ENCODE measurements around the gene IL1A.
A peak's percentile ranks its signal among the peaks of the same experiment; 100 is the strongest.

The IL1A gene

DNA sequence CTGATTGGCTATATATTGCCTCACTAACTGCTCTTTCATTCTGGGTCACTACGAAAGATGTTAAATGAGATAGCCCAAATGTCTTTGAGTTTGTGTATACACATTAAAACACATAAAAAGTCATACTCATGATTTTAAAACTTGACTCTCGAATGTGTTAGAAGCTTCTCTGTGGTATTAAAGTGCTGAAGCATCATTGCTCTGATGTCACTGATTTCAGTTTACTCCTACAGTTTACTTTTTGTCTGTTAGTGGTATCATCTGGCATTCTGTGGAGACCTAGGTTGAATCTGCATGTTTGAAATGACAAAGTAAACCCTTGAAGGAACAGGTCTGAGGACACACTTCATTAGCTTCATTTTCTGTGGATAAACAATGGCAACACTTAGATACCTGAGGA is 52.8 kb downstream of the IL1A start:
- Histone ChIP-seq H3K4me3 (no peak overlapping the region), H3K27ac (no peak overlapping the region)

DNA sequence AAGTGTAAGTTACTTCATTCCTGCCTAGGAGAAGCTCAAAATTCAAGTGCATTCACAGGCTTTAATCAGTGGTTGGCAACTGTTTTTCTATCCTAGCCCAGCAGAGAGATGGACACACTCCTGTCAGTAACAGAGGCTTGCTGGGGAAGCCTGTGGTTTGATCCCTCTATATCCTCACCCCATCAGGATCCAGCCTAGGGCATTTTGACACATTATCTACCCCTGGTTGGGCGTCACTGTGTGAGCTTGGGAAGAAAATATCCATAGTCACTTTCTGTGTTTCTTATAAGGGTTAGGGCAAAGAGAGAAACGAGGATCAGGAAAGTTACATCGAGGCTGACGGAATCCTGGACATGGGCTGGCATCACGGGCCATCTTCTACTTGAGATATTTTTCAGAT is 53.5 kb downstream of the IL1A start:
- Histone ChIP-seq H3K4me3 (no peak overlapping the region), H3K27ac (no peak overlapping the region)

- H3K4me3 ChIP-seq = no peak overlapping the region
- H3K27ac ChIP-seq = no peak overlapping the region
Observed at GRCh38 chr2:112730216-112730615, 54.1 kb downstream of the IL1A start.

GRCh38 chr2:112728378-112729175 is 55.7 kb downstream of the IL1A start:
- no peak overlapping the region for H3K27ac ChIP-seq
- H3K4me3 ChIP-seq = no peak overlapping the region

GRCh38 chr2:112728029-112728362 is 56.3 kb downstream of the IL1A start:
- Histone ChIP-seq H3K27ac (no peak overlapping the region), H3K4me3 (no peak overlapping the region)

DNA sequence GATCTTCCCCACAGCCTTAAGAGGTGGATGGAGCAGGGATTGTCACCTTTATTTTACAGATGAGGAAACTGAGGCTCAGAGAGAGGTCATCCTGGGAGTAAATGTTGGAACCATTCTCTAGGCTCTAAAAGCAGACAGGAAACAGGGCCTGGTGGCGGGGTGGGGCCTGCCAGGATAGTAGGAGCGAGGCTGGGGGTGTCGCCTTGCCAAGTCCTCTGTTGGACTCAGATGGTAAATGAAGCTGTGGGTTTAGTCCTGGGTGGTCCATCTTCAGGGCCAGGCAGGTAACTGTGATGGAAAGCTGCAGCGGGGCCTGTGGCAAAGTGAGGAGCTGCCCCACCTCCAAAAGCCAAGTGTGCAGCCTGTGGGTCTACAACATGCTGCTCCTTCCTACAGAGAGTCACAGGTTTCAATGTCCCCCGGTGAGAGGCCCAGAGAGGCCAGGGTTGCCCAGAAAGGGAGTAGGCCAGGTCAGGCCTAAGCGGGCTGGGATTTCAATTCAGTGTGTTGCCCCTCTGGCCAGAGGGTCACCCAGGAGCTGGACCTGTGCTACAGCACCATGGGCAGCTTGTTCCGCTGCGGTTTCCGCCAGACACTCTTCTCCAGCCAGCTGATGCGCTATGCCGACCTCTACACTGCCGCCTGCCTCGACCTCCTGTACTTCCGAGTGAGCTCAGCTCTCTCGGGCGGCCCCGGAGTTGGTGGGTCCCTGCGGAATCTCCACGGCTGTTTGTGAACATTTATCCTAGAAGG is 56.8 kb downstream of the IL1A start:
- Histone ChIP-seq H3K4me3 (no peak overlapping the region), H3K27ac (no peak overlapping the region)

GRCh38 chr2:112726487-112727190 is 57.7 kb downstream of the IL1A start:
- H3K4me3 ChIP-seq = no peak overlapping the region
- peak overlapping the region in 3 of 21 experiments; percentile 21 to 46 (median 29) for H3K27ac ChIP-seq

- Histone ChIP-seq H3K4me3 (no peak overlapping the region), H3K27ac (peak overlapping the region in 2 of 21 experiments; percentile 29 to 46)
Observed at GRCh38 chr2:112725545-112726457, 58.5 kb downstream of the IL1A start.

DNA sequence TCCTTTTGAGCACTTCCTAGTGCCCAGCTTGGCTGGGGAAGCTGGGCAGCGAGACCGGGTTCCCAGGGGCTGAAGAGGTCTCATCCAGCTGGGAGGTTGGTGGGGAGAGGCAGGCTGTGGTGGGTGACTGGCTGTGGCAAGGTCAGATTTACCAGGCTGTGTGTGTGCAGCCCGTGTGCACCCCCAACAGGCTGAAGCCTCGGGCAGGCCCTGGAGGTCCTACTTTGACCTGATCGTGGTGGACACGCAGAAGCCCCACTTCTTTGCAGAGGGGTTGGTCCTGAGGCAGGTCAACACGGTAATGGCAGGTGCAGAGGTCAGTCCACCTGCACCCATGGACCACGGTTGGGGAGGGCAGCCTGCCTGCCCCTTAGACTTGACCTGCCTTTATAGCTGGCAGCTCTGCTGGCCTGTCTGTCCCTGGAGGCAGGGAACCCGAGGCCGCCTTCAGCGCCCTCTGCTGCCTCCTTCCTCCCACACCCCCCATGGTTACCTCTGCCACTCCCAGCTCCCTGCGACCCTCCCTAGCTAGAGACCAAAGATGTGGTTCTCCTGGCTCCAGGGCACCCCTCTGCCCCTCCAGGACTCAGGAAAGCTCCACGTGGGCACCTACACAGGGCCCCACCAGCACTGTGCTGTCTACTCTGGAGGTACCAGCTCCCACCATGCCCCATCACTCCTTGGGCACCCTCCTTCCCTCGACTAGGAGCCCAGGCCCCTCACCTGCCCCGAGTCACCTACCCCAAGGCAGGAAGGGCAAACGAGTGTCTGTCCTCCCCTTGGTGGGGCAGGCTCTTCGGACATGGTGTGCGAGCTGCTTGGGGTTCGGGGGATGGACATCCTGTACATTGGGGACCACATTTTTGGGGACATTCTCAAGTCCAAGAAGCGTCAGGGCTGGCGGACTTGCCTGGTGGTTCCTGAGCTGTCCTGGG is 59.4 kb downstream of the IL1A start:
- Histone ChIP-seq H3K4me3 (no peak overlapping the region), H3K27ac (no peak overlapping the region)

GRCh38 chr2:112723995-112724394 is 60.3 kb downstream of the IL1A start:
- Histone ChIP-seq H3K4me3 (no peak overlapping the region), H3K27ac (no peak overlapping the region)

All from skin epidermis (tissue), 12 donors.